Activated CD4-positive, CD25-positive, alpha-beta regulatory T cell treated with anti-CD3 and anti-CD28 coated beads, Interleukin-2, amount 50 U/mL, for 24 hours (primary cell): ENCODE measurements around the gene ADH5.
"Not testable (repeated sequence)": the region's sequence is repeated elsewhere in the genome, so short reads cannot be mapped to it uniquely, and the experiment has no call there.

Experiments used
- ATAC-seq, 2 donors: fragments of 150-1000 bp; cut with Tn5 transposase; one replicate each; pipeline ENCODE4 v1.10.0; 2021; ENCODE audit warnings: mild to moderate bottlenecking in 1 of 2, moderate library complexity in 1 of 2

The ADH5 gene

GRCh38 chr4:99029018-99029735 lies 59.4 kb downstream of the ADH5 start:
- peak in 1 of 2 donors; percentile 27 for ATAC-seq

GRCh38 chr4:99028187-99028586 lies 60.4 kb downstream of the ADH5 start:
- ATAC-seq: peak; percentile 44 to 62

DNA sequence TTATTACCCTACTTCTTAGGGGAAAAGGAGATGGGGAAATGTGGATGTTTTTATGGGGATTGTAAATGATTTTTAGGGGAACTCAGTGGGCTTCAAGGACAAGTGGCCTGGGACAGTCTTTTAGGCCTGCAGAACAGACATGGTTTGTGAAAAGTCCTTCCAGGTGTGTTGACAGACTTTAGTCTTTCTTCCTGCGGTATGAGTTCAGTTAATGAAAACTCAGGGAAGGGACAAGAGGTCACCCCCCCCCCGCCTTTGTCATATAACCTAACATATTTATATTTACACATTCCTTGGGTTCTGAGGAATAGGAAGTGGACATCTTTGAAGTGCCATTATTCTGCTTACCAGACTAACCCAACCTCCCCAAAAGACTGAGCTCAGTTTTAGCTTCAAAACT lies 61.3 kb downstream of the ADH5 start:
- no peak for ATAC-seq

GRCh38 chr4:99025506-99025905 lies 63.1 kb downstream of the ADH5 start:
- ATAC-seq: no peak

- no peak for ATAC-seq
Observed at GRCh38 chr4:99024481-99025275, 63.9 kb downstream of the ADH5 start.

DNA sequence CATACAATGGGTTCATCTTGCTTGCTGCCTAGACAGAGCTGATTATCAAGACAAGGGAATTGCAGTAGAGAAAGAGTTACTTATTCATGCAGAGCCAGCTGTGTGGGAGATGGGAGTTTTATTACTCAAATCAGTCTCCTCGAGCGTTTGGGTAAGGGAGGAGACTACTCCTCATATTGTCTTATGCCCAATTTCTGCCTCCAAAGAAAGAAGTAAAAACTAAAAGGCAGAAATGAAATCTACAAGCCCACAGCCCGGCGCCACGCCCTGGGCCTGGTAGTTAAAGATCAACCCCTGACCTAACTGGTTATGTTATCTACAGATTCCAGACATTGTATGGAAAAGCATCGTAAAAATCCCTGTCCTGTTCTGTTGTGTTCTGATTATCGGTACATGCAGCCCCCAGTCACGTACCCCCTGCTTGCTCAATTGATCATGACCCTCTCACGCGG lies 64.8 kb downstream of the ADH5 start:
- ATAC-seq: not testable (repeated sequence)

- ATAC-seq: no peak
Observed at GRCh38 chr4:99022566-99022965, 66.0 kb downstream of the ADH5 start.

GRCh38 chr4:99021386-99021785 lies 67.2 kb downstream of the ADH5 start:
- no peak for ATAC-seq
